ENCODE results near the gene TTC28. TPM values are rescaled to one million over a fixed set of nuclear protein-coding genes. Genes with fewer than 3 reads are reported as not detected.

The TTC28 gene
- total and polyA plus RNA-seq, 12 donors, result 2.1 to 27.7 (median 20.4) TPM

GRCh38 chr22:28360939-28361338, 318.7 kb downstream of the TTC28 start:
- intact Hi-C loops (cut with DNase I), result no loop called here
- Histone ChIP-seq H3K27ac (no peak overlapping the region), H3K4me1 (peaks cover 0 to 26% (median 0%) of the 10 kb centered on the region in 9 donors), H3K4me3 (no peak overlapping the region), H3K36me3 (no peaks in the 10 kb centered on the region), H3K27me3 (no peaks in the 10 kb centered on the region), H3K9me3 (peaks cover 0 to 22% (median 0%) of the 10 kb centered on the region in 11 donors)
- no peak for DNase-seq
- no peak for ATAC-seq
- no peak for TF ChIP-seq CTCF (IDR thresholded peaks at IDR 0.05)

GRCh38 chr22:28358312-28358711, 321.3 kb downstream of the TTC28 start:
- ATAC-seq (no peak), DNase-seq (no peak)
- Histone ChIP-seq H3K36me3 (no peaks in the 10 kb centered on the region), H3K27ac (no peak overlapping the region), H3K4me3 (no peak overlapping the region), H3K27me3 (no peaks in the 10 kb centered on the region), H3K9me3 (peaks cover 0 to 11% (median 0%) of the 10 kb centered on the region in 11 donors), H3K4me1 (peaks cover 0 to 21% (median 0%) of the 10 kb centered on the region in 9 donors)
- intact Hi-C loops (cut with DNase I), result loop anchor here in 1 of 10 donors (10.0 kb wide), 1 partner anchor 314 kb away; no protein-coding TSS in a partner anchor
- TF ChIP-seq CTCF (IDR thresholded peaks at IDR 0.05), result no peak
- 69 to 74% methylated on average over 2 of the region's 2 CpGs for WGBS, 2 donors

- Histone ChIP-seq H3K27ac (no peak overlapping the region), H3K4me1 (peaks cover 0 to 19% (median 0%) of the 10 kb centered on the region in 9 donors), H3K4me3 (no peak overlapping the region), H3K27me3 (no peaks in the 10 kb centered on the region), H3K36me3 (no peaks in the 10 kb centered on the region), H3K9me3 (peaks cover 0 to under 1% (median 0%) of the 10 kb centered on the region in 11 donors)
- ATAC-seq, result no peak
- TF ChIP-seq CTCF (IDR thresholded peaks at IDR 0.05), result no peak
- 100% methylated on average over 1 of the region's 1 CpG for WGBS, 2 donors
- DNase-seq, result no peak
- intact Hi-C loops (cut with DNase I), result loop anchor here in 1 of 10 donors (10.0 kb wide), 1 partner anchor 312 kb away; no protein-coding TSS in a partner anchor
Measured at GRCh38 chr22:28357193-28357592, 322.4 kb downstream of the TTC28 start.

GRCh38 chr22:28351476-28351875, 328.2 kb downstream of the TTC28 start:
- H3K27ac ChIP-seq, result no peak overlapping the region
- intact Hi-C loops (cut with DNase I), result loop anchor here in 1 of 10 donors (10.0 kb wide), 1 partner anchor 307 kb away; no protein-coding TSS in a partner anchor
- WGBS, 2 donors, result 43 to 50% methylated on average over 2 of the region's 2 CpGs
- H3K4me3 ChIP-seq, result no peak overlapping the region
- no peaks in the 10 kb centered on the region for H3K36me3 ChIP-seq
- DNase-seq (no peak), ATAC-seq (no peak)
- H3K27me3 ChIP-seq, result no peaks in the 10 kb centered on the region
- H3K4me1 ChIP-seq, result peaks cover 0 to 31% (median 17%) of the 10 kb centered on the region in 9 donors
- no peaks in the 10 kb centered on the region for H3K9me3 ChIP-seq
- TF ChIP-seq CTCF (IDR thresholded peaks at IDR 0.05), result no peak
